Naive thymus-derived CD4-positive, alpha-beta T cell (primary cell): ENCODE data around the gene C11orf71. TPM values are rescaled to one million over a fixed set of nuclear protein-coding genes. Genes with fewer than 3 reads are reported as not detected.

Source experiments
- ATAC-seq: fragments of 150-1000 bp; cut with Tn5 transposase; 2 replicates; pipeline ENCODE4 v1.10.0; 2021; ENCODE audit warnings: mild to moderate bottlenecking, moderate library complexity
- CTCF ChIA-PET: fragments of 350-600 bp; sonication (Branson Sonifier 250); formaldehyde crosslinking; loops from one replicate; lab custom pipeline; 2021; ENCODE audit warnings: antibody characterized with exemption; lab: Charles Lee
- POLR2A ChIA-PET: fragments of 350-600 bp; sonication (Branson Sonifier 250); formaldehyde crosslinking; loops from one replicate; lab custom pipeline; 2021; ENCODE audit warnings: antibody characterized with exemption, inconsistent platforms; lab: Charles Lee
- DNase-seq, 9 donors: peaks; one replicate each; pipeline versions ENCODE4 v3.0.0 to v3.0.0-alpha.2; 2020 to 2022; ENCODE audit warnings: mixed read lengths in 1 of 9
- H3K27ac ChIP-seq: one replicate; pipeline ENCODE4 v1.7.0; 2013; ENCODE audit warnings: mild to moderate bottlenecking, low read depth, low read length, moderate library complexity
- H3K27me3 ChIP-seq, 2 donors: one replicate each; pipeline ENCODE4 v1.7.0; 2013; ENCODE audit warnings: low read length in 2 of 2, mild to moderate bottlenecking in 2 of 2, moderate library complexity in 2 of 2; ENCODE audit not compliant: control insufficient read depth in 2 of 2, insufficient read depth in 2 of 2
- H3K36me3 ChIP-seq, 3 experiments: 1 replicate in 2 of 3; 2 replicates in 1 of 3; pipeline ENCODE4 v1.7.0; 2013; ENCODE audit warnings: low read length in 3 of 3, mild to moderate bottlenecking in 3 of 3, moderate library complexity in 1 of 3; ENCODE audit not compliant: insufficient read depth in 3 of 3, control insufficient read depth in 2 of 3
- H3K4me1 ChIP-seq, 2 donors: one replicate each; pipeline ENCODE4 v1.7.0; 2013; ENCODE audit warnings: low read length in 2 of 2, mild to moderate bottlenecking in 2 of 2, moderate library complexity in 1 of 2; ENCODE audit not compliant: control insufficient read depth in 2 of 2, insufficient read depth in 2 of 2
- H3K4me3 ChIP-seq: 2 replicates; pipeline ENCODE4 v1.7.0; 2013; ENCODE audit warnings: mild to moderate bottlenecking, low read length
- H3K9me3 ChIP-seq, 3 experiments: 1 replicate in 2 of 3; 2 replicates in 1 of 3; pipeline ENCODE4 v1.7.0; 2013; ENCODE audit warnings: low read length in 3 of 3; ENCODE audit not compliant: control insufficient read depth in 2 of 3
- H3K27ac Mint-ChIP-seq, 9 donors: one replicate each; pipeline ENCODE4 v1.8.0; 2020 to 2022; ENCODE audit warnings: mixed read lengths in 9 of 9, mild to moderate bottlenecking in 8 of 9, moderate library complexity in 5 of 9, inconsistent platforms in 2 of 9
- H3K27me3 Mint-ChIP-seq, 5 donors: one replicate each; pipeline ENCODE4 v1.8.0; 2021 to 2022; ENCODE audit warnings: mixed read lengths in 5 of 5, mild to moderate bottlenecking in 1 of 5
- H3K36me3 Mint-ChIP-seq, 5 donors: one replicate each; pipeline ENCODE4 v1.8.0; 2020 to 2022; ENCODE audit warnings: mixed read lengths in 5 of 5, mild to moderate bottlenecking in 3 of 5, inconsistent platforms in 1 of 5
- H3K4me1 Mint-ChIP-seq, 7 donors: one replicate each; pipeline ENCODE4 v1.8.0; 2020 to 2022; ENCODE audit warnings: mixed read lengths in 7 of 7, mild to moderate bottlenecking in 3 of 7, inconsistent platforms in 1 of 7
- H3K4me3 Mint-ChIP-seq, 10 donors: one replicate each; pipeline ENCODE4 v1.8.0; 2020 to 2022; ENCODE audit warnings: mild to moderate bottlenecking in 10 of 10, mixed read lengths in 10 of 10, moderate library complexity in 6 of 10, inconsistent platforms in 2 of 10
- H3K9me3 Mint-ChIP-seq, 11 donors: one replicate each; pipeline ENCODE4 v1.8.0; 2020 to 2022; ENCODE audit warnings: mixed read lengths in 11 of 11, mild to moderate bottlenecking in 4 of 11, inconsistent platforms in 1 of 11, moderate library complexity in 1 of 11
- intact Hi-C, 2 donors: fragments of 100-400 bp; cut with micrococcal nuclease; formaldehyde crosslinking; loops; one replicate each; pipeline ENCODE4 v1.15.1; 2023
- polyA plus RNA-seq, 2 donors: library from polyadenylated mRNA; unstranded; fragments of 300-500 nt; fragmentation: Illumina TruSeq; gene quantifications; one replicate each; pipeline ENCODE4 v1.2.3, GENCODE V29; 2021
- total RNA-seq, 6 experiments: library from RNA in 5 of 6; stranded (reverse) in 5 of 6; gene quantifications; 1 replicate in 5 of 6; 2 replicates in 1 of 6; pipeline ENCODE4 v1.2.3 and lab custom pipeline; 2021 to 2026

The C11orf71 gene
- total RNA-seq, result 10 to 100 TPM in 3 of 5 experiments, 1 to 10 TPM in 2; 6.0 to 19.1 (median 17.1) TPM
- 10 to 100 TPM; 10.8 to 19.4 TPM for polyA plus RNA-seq
- total RNA-seq (lab: John Stamatoyannopoulos, UW), result 15.6 reads per million, percentile 45 among the genes with 10 or more reads in this experiment

- H3K9me3 Mint-ChIP-seq, result peaks cover 0 to 4% (median 0%) of the 10 kb centered on the region in 11 donors
Measured at GRCh38 chr11:114400216-114400914, at the start of gene C11orf71, which contains the start of gene RBM7. Gene C11orf71 (minus strand): TSS chr11:114400511. CDS start chr11:114400331, 180 bp downstream. Gene RBM7 (plus strand): TSS chr11:114400666. CDS start chr11:114400672, 6 bp downstream.

GRCh38 chr11:114449845-114450244 is 49.5 kb upstream of the C11orf71 start:
- ChIA-PET CTCF (interaction anchor here (0.7 kb wide), 1 partner anchor 508 kb away, joined by 4 read pairs; no protein-coding TSS in a partner anchor), POLR2A (interaction anchor here (0.7 to 1.4 kb wide), 2 partner anchors 11 to 25 kb away, joined by 4 to 5 read pairs; partner anchors contain the start of gene REXO2)
- intact Hi-C loops, result no loop called here
- H3K4me1 ChIP-seq, result no peaks in the 10 kb centered on the region
- Mint-ChIP-seq H3K4me1 (peaks cover 4 to 17% (median 6%) of the 10 kb centered on the region in 7 donors), H3K4me3 (no peak overlapping the region), H3K36me3 (peaks cover 15 to 50% (median 36%) of the 10 kb centered on the region in 5 donors), H3K9me3 (no peaks in the 10 kb centered on the region), H3K27ac (no peak overlapping the region), H3K27me3 (no peaks in the 10 kb centered on the region)
- H3K4me3 ChIP-seq, result no peak overlapping the region
- H3K27ac ChIP-seq, result no peak overlapping the region
- ATAC-seq, result no peak
- no peaks in the 10 kb centered on the region for H3K27me3 ChIP-seq
- no peaks in the 10 kb centered on the region for H3K9me3 ChIP-seq
- peaks cover 0 to 39% (median 5%) of the 10 kb centered on the region in 3 experiments for H3K36me3 ChIP-seq
- no peak for DNase-seq

More at GRCh38 chr11:114400216-114400914, at the start of gene C11orf71, which contains the start of gene RBM7:
- Mint-ChIP-seq H3K4me3 (peak within 1 kb of the TSS; percentile 89 to 99 (median 97)), H3K4me1 (peaks cover 33 to 77% (median 68%) of the 10 kb centered on the region in 7 donors), H3K27me3 (no peaks in the 10 kb centered on the region), H3K27ac (peak within 1 kb of the TSS; percentile 96 to 100 (median 99)), H3K36me3 (peaks cover 0 to 29% (median 13%) of the 10 kb centered on the region in 5 donors)
- intact Hi-C loops, result loop anchor here (1.0 to 10.0 kb wide), 12 partner anchors 20 to 1086 kb away; partner anchors contain the start of genes REXO2 (in 2 of the 2), TTC12 (in 2 of the 2), USP28 (in 2 of the 2) and ZW10 (in 2 of the 2)
- Histone ChIP-seq H3K27ac (peak within 1 kb of the TSS; percentile 96), H3K4me1 (peaks cover 25% of the 10 kb centered on the region in 2 donors), H3K27me3 (no peaks in the 10 kb centered on the region), H3K9me3 (no peaks in the 10 kb centered on the region), H3K4me3 (peak within 1 kb of the TSS; percentile 93), H3K36me3 (peaks cover 0 to 6% (median 6%) of the 10 kb centered on the region in 3 experiments)
- CTCF ChIA-PET, result interaction anchor here (0.9 kb wide), 1 partner anchor 39 kb away, joined by 3 read pairs; the partner anchor contains the start of gene REXO2
- peak; percentile 96 for ATAC-seq
- peak; percentile 94 to 97 (median 95) for DNase-seq
- POLR2A ChIA-PET, result interaction anchor here (0.6 to 1.8 kb wide), 8 partner anchors 9 to 40 kb away, joined by 3 to 7 read pairs (median 4); partner anchors contain the start of gene REXO2

DNA sequence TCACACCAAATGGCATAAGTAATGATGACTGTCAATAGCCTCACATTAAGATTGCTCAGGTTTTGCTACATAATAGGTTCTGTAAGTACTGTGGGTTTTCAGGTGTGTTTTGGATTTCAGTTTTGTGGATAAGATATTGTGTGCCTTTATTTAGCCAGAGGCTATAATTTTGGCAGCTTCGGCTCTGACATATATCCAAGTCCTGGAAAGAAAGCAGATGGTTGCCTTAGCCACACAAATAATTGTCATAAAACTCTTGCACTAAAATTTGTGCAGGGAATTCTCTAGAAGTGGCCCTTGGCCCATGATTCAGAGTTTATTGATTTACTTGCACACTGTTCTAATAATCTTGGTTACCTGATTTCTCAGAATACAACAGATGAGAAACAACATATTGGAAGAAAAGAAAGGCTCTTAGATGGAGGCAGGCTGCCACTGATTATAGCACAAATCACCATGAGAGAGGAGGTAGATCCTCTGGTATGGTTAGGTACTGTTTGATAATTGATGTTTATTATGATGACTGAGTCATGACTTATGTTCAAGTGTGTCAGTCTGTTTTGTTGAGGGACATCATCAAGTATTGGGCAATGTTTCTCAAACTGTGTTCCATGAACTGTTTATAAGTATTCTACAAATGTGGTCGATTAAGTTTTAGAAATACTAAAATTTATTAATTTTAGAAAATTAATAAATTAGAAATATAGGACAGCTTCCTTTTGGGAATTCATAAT is 48.6 kb upstream of the C11orf71 start:
- Mint-ChIP-seq H3K27ac (no peak overlapping the region), H3K4me3 (no peak overlapping the region), H3K27me3 (no peaks in the 10 kb centered on the region), H3K36me3 (peaks cover 15 to 59% (median 46%) of the 10 kb centered on the region in 5 donors), H3K4me1 (peaks cover 4 to 25% (median 13%) of the 10 kb centered on the region in 7 donors), H3K9me3 (no peaks in the 10 kb centered on the region)
- H3K36me3 ChIP-seq, result peaks cover 0 to 45% (median 9%) of the 10 kb centered on the region in 3 experiments
- H3K4me1 ChIP-seq, result no peaks in the 10 kb centered on the region
- no peaks in the 10 kb centered on the region for H3K9me3 ChIP-seq
- no peak overlapping the region for H3K4me3 ChIP-seq
- intact Hi-C loops, result no loop called here
- no peaks in the 10 kb centered on the region for H3K27me3 ChIP-seq
- ATAC-seq, result no peak
- ChIA-PET POLR2A (interaction anchor here (0.7 to 1.4 kb wide), 2 partner anchors 10 to 26 kb away, joined by 4 to 5 read pairs; partner anchors contain the start of gene REXO2), CTCF (interaction anchor here (0.7 kb wide), 1 partner anchor 508 kb away, joined by 4 read pairs; no protein-coding TSS in a partner anchor)
- DNase-seq, result no peak
- H3K27ac ChIP-seq, result no peak overlapping the region

- Histone ChIP-seq H3K4me3 (no peak overlapping the region), H3K27ac (no peak overlapping the region), H3K4me1 (no peaks in the 10 kb centered on the region), H3K27me3 (no peaks in the 10 kb centered on the region), H3K36me3 (peaks cover 0 to 46% (median 10%) of the 10 kb centered on the region in 3 experiments), H3K9me3 (no peaks in the 10 kb centered on the region)
- H3K4me1 Mint-ChIP-seq, result peaks cover 4 to 33% (median 13%) of the 10 kb centered on the region in 7 donors
- no peaks in the 10 kb centered on the region for H3K9me3 Mint-ChIP-seq
- CTCF ChIA-PET, result no interaction called here
- intact Hi-C loops, result no loop called here
- DNase-seq (no peak), ATAC-seq (no peak)
- POLR2A ChIA-PET, result no interaction called here
- no peak overlapping the region for H3K4me3 Mint-ChIP-seq
- H3K27ac Mint-ChIP-seq, result no peak overlapping the region
- H3K36me3 Mint-ChIP-seq, result peaks cover 15 to 58% (median 47%) of the 10 kb centered on the region in 5 donors
- no peaks in the 10 kb centered on the region for H3K27me3 Mint-ChIP-seq
Measured at GRCh38 chr11:114447892-114448291, 47.6 kb upstream of the C11orf71 start.

DNA sequence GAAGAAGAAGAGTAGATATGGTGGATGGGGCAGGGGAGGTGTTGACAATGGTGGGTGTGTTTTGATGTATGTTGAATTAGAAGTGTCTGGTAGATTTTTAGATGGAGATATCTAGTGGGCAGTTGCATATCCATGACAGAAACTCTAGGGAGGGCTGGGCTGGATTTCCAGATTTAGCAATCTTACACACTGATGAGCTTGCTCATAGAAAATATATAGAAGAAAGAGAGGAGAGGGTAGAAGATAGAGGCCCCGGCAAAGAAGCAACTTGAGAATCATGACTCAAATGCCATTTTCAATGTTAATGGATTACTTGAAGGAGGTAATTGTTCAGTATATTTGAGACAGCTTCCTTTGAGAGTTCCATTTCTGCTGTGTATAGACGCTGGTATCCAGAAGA is 47.1 kb upstream of the C11orf71 start:
- no peaks in the 10 kb centered on the region for H3K4me1 ChIP-seq
- Mint-ChIP-seq H3K27ac (peak overlapping the region in 2 of 9 donors; percentile 3 to 60), H3K36me3 (peaks cover 15 to 55% (median 47%) of the 10 kb centered on the region in 5 donors), H3K9me3 (no peaks in the 10 kb centered on the region), H3K27me3 (no peaks in the 10 kb centered on the region), H3K4me1 (peaks cover 5 to 34% (median 13%) of the 10 kb centered on the region in 7 donors), H3K4me3 (no peak overlapping the region)
- ATAC-seq (no peak), DNase-seq (no peak)
- intact Hi-C loops, result no loop called here
- ChIA-PET CTCF (no interaction called here), POLR2A (no interaction called here)
- H3K27ac ChIP-seq, result no peak overlapping the region
- no peaks in the 10 kb centered on the region for H3K27me3 ChIP-seq
- peaks cover 0 to 46% (median 10%) of the 10 kb centered on the region in 3 experiments for H3K36me3 ChIP-seq
- H3K4me3 ChIP-seq, result no peak overlapping the region
- no peaks in the 10 kb centered on the region for H3K9me3 ChIP-seq

GRCh38 chr11:114442536-114442935 is 42.2 kb upstream of the C11orf71 start:
- no peak overlapping the region for H3K27ac ChIP-seq
- H3K4me1 Mint-ChIP-seq, result peaks cover 30 to 66% (median 41%) of the 10 kb centered on the region in 7 donors
- no peak for ATAC-seq
- CTCF ChIA-PET, result interaction anchor here (0.6 kb wide), 1 partner anchor 12 kb away, joined by 5 read pairs; no protein-coding TSS in a partner anchor
- no peaks in the 10 kb centered on the region for H3K9me3 Mint-ChIP-seq
- no peak overlapping the region for H3K4me3 ChIP-seq
- H3K4me3 Mint-ChIP-seq, result no peak overlapping the region
- H3K27me3 Mint-ChIP-seq, result peaks cover 0 to 4% (median 0%) of the 10 kb centered on the region in 5 donors
- no peak for DNase-seq
- no peaks in the 10 kb centered on the region for H3K27me3 ChIP-seq
- POLR2A ChIA-PET, result interaction anchor here (0.6 to 0.9 kb wide), 3 partner anchors 12 to 102 kb away, joined by 3 read pairs; no protein-coding TSS in a partner anchor
- H3K36me3 ChIP-seq, result peaks cover 0 to 25% (median 6%) of the 10 kb centered on the region in 3 experiments
- peaks cover 18 to 20% of the 10 kb centered on the region in 2 donors for H3K4me1 ChIP-seq
- no peak overlapping the region for H3K27ac Mint-ChIP-seq
- H3K36me3 Mint-ChIP-seq, result peaks cover 18 to 39% (median 37%) of the 10 kb centered on the region in 5 donors
- no peaks in the 10 kb centered on the region for H3K9me3 ChIP-seq
- intact Hi-C loops, result no loop called here
